Peyer's patch (tissue), 4 donors: ENCODE results near the gene ZNF70. TPM values are rescaled to one million over a fixed set of nuclear protein-coding genes. Genes with fewer than 3 reads are reported as not detected.
A peak's percentile ranks its signal among the peaks of the same experiment; 100 is the strongest.

Experiments
- DNase-seq, 3 donors: peaks; one replicate each; pipeline ENCODE4 v3.0.0-alpha.2; 2017 to 2019
- H3K27ac ChIP-seq, 4 donors: fragments of 200-600 bp; sonication (generic); one replicate each; pipeline ENCODE4 v1.5.1; 2016 to 2019
- H3K27me3 ChIP-seq, 2 donors: fragments of 200-600 bp; sonication (generic); one replicate each; pipeline ENCODE4 v1.5.1; 2019
- H3K36me3 ChIP-seq, 3 donors: fragments of 200-600 bp; sonication (generic); one replicate each; pipeline ENCODE4 v1.5.1; 2016 to 2019
- H3K4me1 ChIP-seq, 4 donors: fragments of 200-600 bp; sonication (generic); one replicate each; pipeline ENCODE4 v1.5.1; 2016 to 2019
- H3K4me3 ChIP-seq, 4 donors: fragments of 200-600 bp; sonication (generic); 1 replicate in 3 of 4; 2 replicates in 1 of 4; pipeline ENCODE4 v1.5.1; 2016 to 2019; ENCODE audit warnings: mild to moderate bottlenecking in 1 of 4
- H3K9me3 ChIP-seq, 4 donors: fragments of 200-600 bp; sonication (generic); one replicate each; pipeline ENCODE4 v1.5.1; 2016 to 2019; ENCODE audit warnings: mild to moderate bottlenecking in 1 of 4
- POLR2A ChIP-seq, 2 donors: fragments of 450-650 bp; IDR thresholded peaks; one replicate each; pipeline ENCODE4 v1.5.1; 2017; ENCODE audit warnings: antibody characterized with exemption in 2 of 2, mild to moderate bottlenecking in 2 of 2, moderate library complexity in 2 of 2
- total RNA-seq, 4 donors: library from RNA; depleted of rRNA; stranded (reverse); fragments of >200 nt; gene quantifications; one replicate each; pipeline ENCODE4 v1.1.0, GENCODE V29; 2016
- TF ChIP-seq, protein P1 (sequence below), 6 experiments: fragments of 450-650 bp in 4 of 6; fragments of 200-600 bp in 2 of 6; sonication (generic) in 1 of 6; IDR thresholded peaks; one replicate each; pipeline ENCODE4 v1.5.1; 2017 to 2019; ENCODE audit warnings: antibody characterized with exemption in 6 of 6, mild to moderate bottlenecking in 3 of 6, moderate library complexity in 1 of 6

ZNF70 gene
- total RNA-seq, 4 donors from 2014 or later = 2.5 to 25.6 (median 6.2) TPM

GRCh38 chr22:23774922-23775436 is 24.1 kb upstream of the ZNF70 start:
- Histone ChIP-seq H3K27me3 (no peaks in the 10 kb centered on the region), H3K4me3 (no peak overlapping the region), H3K9me3 (no peaks in the 10 kb centered on the region), H3K36me3 (no peaks in the 10 kb centered on the region), H3K27ac (no peak overlapping the region), H3K4me1 (peaks cover 0 to 31% (median 14%) of the 10 kb centered on the region in 4 donors)
- TF ChIP-seq, protein P1, sequence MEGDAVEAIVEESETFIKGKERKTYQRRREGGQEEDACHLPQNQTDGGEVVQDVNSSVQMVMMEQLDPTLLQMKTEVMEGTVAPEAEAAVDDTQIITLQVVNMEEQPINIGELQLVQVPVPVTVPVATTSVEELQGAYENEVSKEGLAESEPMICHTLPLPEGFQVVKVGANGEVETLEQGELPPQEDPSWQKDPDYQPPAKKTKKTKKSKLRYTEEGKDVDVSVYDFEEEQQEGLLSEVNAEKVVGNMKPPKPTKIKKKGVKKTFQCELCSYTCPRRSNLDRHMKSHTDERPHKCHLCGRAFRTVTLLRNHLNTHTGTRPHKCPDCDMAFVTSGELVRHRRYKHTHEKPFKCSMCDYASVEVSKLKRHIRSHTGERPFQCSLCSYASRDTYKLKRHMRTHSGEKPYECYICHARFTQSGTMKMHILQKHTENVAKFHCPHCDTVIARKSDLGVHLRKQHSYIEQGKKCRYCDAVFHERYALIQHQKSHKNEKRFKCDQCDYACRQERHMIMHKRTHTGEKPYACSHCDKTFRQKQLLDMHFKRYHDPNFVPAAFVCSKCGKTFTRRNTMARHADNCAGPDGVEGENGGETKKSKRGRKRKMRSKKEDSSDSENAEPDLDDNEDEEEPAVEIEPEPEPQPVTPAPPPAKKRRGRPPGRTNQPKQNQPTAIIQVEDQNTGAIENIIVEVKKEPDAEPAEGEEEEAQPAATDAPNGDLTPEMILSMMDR (IDR thresholded peaks at IDR 0.05) = no peak
- TF ChIP-seq POLR2A (IDR thresholded peaks at IDR 0.05) = no peak
- DNase-seq = no peak

DNA sequence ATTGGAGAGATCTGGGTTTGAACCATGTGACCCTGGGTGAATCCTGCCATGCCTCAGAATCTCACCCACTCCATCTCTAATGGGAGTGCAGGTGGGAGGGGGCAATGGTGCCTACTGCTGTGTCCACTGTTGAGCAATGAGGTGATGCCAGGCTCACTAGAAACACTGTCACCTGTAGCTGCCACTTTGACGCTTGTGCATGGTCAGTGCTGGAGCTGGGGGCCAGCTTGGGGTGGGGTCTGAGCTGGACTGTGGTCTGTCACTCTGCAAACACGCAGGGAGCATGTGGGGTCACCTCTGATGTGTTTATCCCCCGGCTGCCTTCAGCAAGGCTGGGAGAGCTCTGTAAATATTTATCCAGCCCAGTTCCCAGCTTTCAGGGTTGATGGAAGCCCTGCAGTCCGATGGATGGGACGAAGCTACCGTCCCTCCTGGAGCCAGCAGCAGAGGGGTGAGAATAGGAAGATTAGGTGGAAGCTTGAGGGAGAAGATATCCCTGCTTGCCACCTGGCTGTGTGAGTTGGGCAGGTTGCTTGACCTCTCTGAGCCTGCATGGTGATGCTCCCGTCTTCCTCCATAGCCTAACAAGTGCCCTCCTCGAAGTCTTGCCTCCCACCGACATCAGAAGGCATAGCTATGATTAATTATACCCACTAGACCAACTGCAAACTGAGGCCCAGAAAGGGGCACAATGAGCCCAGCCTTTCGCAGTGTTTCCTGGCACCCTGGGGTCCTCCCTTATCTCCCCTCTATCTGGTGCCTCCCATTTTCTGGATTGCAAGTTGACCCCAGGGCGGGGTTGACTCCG is 23.4 kb upstream of the ZNF70 start:
- Histone ChIP-seq H3K36me3 (no peaks in the 10 kb centered on the region), H3K4me1 (peaks cover 0 to 32% (median 16%) of the 10 kb centered on the region in 4 donors), H3K27me3 (no peaks in the 10 kb centered on the region), H3K4me3 (no peak overlapping the region), H3K27ac (no peak overlapping the region), H3K9me3 (no peaks in the 10 kb centered on the region)
- TF ChIP-seq POLR2A (IDR thresholded peaks at IDR 0.05) = no peak
- TF ChIP-seq, protein P1 (IDR thresholded peaks at IDR 0.05) = no peak
- DNase-seq = no peak

DNA sequence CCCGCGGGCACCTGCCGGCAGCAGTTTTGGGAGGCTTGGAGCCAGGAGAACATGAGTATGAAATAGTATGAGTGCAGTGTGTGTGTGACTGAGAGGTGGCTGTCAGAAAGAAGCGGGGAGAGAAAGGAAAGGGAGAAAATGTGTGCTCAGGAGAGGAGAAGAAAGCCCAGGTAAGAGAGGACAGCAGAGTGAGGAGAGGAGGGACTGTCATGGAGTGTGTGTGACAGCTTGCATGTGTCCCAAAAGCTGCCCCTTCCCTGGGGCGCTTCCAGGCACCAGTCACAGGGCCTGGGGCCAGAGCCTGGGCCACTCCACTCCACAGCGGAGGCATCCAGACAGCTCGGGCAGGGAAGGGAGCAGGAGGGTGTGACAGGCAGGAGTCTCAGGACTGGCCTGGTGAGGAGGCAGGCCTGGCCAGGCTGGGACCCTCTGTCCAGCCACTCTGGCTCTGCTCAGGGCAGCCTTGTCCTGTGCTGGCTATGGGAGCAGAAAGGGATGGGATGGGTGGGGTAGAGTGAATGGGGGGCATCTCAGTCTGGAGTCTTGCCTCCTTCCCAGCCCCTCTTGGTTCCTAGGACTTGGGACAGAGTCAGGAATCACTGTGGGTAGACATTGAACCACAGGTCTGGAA is 22.7 kb upstream of the ZNF70 start:
- Histone ChIP-seq H3K36me3 (no peaks in the 10 kb centered on the region), H3K27me3 (no peaks in the 10 kb centered on the region), H3K9me3 (no peaks in the 10 kb centered on the region), H3K4me1 (peaks cover 0 to 39% (median 20%) of the 10 kb centered on the region in 4 donors), H3K27ac (peak overlapping the region in 1 of 4 donors; percentile 77), H3K4me3 (peak overlapping the region in 2 of 4 donors; percentile 55 to 65)
- TF ChIP-seq, protein P1 (IDR thresholded peaks at IDR 0.05) = no peak
- no peak for TF ChIP-seq POLR2A (IDR thresholded peaks at IDR 0.05)
- no peak for DNase-seq

DNA sequence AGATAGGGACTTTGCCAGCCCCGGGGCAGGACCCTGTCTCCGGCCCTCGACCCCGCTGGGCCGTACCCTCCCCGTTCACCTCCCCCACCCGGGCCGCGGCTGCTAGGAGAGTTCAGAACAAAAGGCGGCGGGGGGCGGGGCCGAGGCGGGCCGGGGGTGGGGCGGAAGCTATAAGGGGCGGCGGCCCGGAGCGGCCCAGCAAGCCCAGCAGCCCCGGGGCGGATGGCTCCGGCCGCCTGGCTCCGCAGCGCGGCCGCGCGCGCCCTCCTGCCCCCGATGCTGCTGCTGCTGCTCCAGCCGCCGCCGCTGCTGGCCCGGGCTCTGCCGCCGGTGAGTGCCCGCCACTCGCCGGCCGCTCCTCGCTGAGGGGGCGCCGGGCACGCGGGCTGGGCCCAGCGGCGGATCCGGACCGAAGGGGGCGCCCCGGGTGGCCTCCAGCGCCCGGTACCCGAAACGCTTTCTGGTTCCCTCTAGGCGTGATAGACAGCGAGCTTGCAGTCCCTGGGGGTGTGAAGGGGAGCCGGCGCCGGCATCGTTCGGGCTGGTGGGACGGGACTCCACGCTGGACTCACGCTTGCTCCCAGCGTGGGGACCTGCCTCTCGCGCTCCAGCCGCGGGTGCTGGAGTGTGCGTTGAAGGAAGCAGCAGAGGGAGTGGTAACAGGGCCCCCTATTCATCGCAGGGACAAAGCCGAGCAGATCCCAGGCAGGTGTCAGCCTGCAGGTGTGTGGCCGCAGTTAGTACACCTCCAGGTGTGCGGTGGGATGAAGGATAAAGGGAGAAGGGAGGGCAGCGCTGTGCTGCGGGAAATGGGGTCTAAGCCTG is 21.9 kb upstream of the ZNF70 start, which contains the start of gene MMP11:
Gene MMP11, plus strand, starts transcription at position 201 of the 825 bp plus-strand sequence. Its CDS starts 22 bp downstream, at position 223.
- Histone ChIP-seq H3K4me1 (peaks cover 0 to 41% (median 23%) of the 10 kb centered on the region in 4 donors), H3K27ac (peak within 1 kb of the TSS; percentile 25 to 77 (median 44)), H3K9me3 (no peaks in the 10 kb centered on the region), H3K4me3 (peak within 1 kb of the TSS; percentile 35 to 65 (median 55)), H3K27me3 (no peaks in the 10 kb centered on the region), H3K36me3 (no peaks in the 10 kb centered on the region)
- peak; percentile 77 to 82 (median 79) for DNase-seq
- TF ChIP-seq, protein P1 (IDR thresholded peaks at IDR 0.05) = peak in 1 of 6 experiments; percentile 7
- no peak for TF ChIP-seq POLR2A (IDR thresholded peaks at IDR 0.05)

DNA sequence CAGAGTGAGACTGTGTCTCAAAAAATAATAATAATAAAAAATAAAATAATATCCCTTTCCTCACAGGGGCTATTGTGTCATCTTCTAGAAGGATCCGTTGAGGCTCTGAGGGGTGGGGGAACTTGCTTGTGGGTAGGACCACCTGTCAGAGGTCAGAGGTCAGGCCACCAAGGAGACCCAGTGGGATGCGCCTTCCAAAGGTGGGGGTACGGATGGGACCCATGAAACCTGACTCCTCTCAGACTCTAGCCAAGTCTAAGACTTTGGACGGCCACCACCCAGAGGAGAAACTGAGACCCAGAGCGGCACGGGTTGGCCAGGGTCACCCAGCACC is 21.4 kb upstream of the ZNF70 start:
- TF ChIP-seq POLR2A (IDR thresholded peaks at IDR 0.05) = no peak
- TF ChIP-seq, protein P1 (IDR thresholded peaks at IDR 0.05) = no peak
- no peaks in the 10 kb centered on the region for H3K27me3 ChIP-seq
- peak overlapping the region; percentile 35 to 65 (median 55) for H3K4me3 ChIP-seq
- no peaks in the 10 kb centered on the region for H3K9me3 ChIP-seq
- H3K36me3 ChIP-seq = no peaks in the 10 kb centered on the region
- peaks cover 0 to 41% (median 24%) of the 10 kb centered on the region in 4 donors for H3K4me1 ChIP-seq
- H3K27ac ChIP-seq = peak overlapping the region; percentile 25 to 77 (median 44)
- no peak for DNase-seq
